ENCODE measurements around the gene GPC3. TPM values are rescaled to one million over a fixed set of nuclear protein-coding genes. Genes with fewer than 3 reads are reported as not detected.

The GPC3 gene
- total RNA-seq, 6 experiments from 2014 or later = 0.31 to 6.8 (median 1.8) TPM

- no peaks in the 10 kb centered on the region for H3K36me3 ChIP-seq
- intact Hi-C loops (cut with DNase I) = no loop called here
- no peaks in the 10 kb centered on the region for H3K4me1 ChIP-seq
- no peaks in the 10 kb centered on the region for H3K27me3 ChIP-seq
- ATAC-seq = no peak
- no peak overlapping the region for H3K27ac ChIP-seq
- 20% methylated on average over 1 of the region's 1 CpG for WGBS (ENCODE audit: insufficient coverage, low coverage, low lambda C conversion rate, missing lambda C conversion rate)
- H3K9me3 ChIP-seq = no peaks in the 10 kb centered on the region
- no peak overlapping the region for H3K4me3 ChIP-seq
- no peak for DNase-seq
- TF ChIP-seq CTCF (IDR thresholded peaks at IDR 0.05) (no peak), POLR2A (IDR thresholded peaks at IDR 0.05) (no peak)
Measured at GRCh38 chrX:133611676-133612075, 373.7 kb downstream of the GPC3 start.

DNA sequence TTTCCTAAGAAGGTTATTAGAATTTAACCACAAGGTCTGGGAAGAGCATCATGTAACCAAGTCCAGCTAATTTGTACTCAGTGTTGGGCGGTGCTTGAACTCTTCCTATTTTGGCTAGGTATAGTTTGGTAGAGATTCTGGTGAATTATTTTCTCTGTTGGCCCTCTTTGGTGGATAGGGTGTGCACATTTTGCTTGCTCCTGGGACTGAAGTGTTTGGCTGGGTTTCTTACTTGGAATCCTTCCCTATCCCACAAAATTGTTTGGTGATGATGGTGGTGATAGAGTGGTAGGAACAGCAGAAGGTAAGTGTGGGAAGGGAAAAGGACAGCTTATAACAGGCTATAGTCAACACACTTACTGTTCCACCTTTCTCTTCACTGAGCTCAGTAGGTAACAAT is 375.3 kb downstream of the GPC3 start:
- Histone ChIP-seq H3K36me3 (no peaks in the 10 kb centered on the region), H3K27me3 (peaks cover 0 to 6% of the 10 kb centered on the region in 2 donors), H3K9me3 (no peaks in the 10 kb centered on the region), H3K4me3 (no peak overlapping the region), H3K27ac (no peak overlapping the region), H3K4me1 (no peaks in the 10 kb centered on the region)
- intact Hi-C loops (cut with DNase I) = no loop called here
- no peak for TF ChIP-seq CTCF (IDR thresholded peaks at IDR 0.05)
- no peak for TF ChIP-seq POLR2A (IDR thresholded peaks at IDR 0.05)
- 56% methylated on average over 1 of the region's 1 CpG for WGBS (ENCODE audit: insufficient coverage, low coverage, low lambda C conversion rate, missing lambda C conversion rate)
- no peak for ATAC-seq
- no peak for DNase-seq

DNA sequence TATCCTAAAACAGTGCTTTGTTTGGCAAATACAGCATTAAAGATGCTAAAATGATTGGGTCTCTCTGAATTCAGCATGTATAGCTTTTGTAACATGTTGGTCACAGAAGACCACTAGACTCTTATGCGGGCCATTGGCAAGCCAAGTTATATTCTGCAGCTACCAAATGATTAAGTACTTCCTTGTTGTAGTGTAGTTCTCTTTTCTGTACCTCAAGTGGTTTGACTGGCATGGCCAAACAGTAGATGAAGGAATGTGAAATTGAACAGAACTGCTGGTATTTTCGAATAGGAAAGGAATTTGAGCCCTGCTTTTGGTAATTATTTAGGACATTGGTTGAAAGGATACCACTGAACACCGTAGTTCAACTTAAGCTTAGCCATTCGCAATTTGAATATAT is 376.2 kb downstream of the GPC3 start:
- Histone ChIP-seq H3K27ac (no peak overlapping the region), H3K27me3 (peaks cover 0 to 6% of the 10 kb centered on the region in 2 donors), H3K4me1 (no peaks in the 10 kb centered on the region), H3K36me3 (no peaks in the 10 kb centered on the region), H3K9me3 (no peaks in the 10 kb centered on the region), H3K4me3 (no peak overlapping the region)
- WGBS (ENCODE audit: insufficient coverage, low coverage, low lambda C conversion rate, missing lambda C conversion rate) = 48% methylated on average over 4 of the region's 4 CpGs
- TF ChIP-seq POLR2A (IDR thresholded peaks at IDR 0.05) (no peak), CTCF (IDR thresholded peaks at IDR 0.05) (no peak)
- intact Hi-C loops (cut with DNase I) = no loop called here
- DNase-seq = no peak
- no peak for ATAC-seq

GRCh38 chrX:133608406-133608805 is 377.0 kb downstream of the GPC3 start:
- no peaks in the 10 kb centered on the region for H3K9me3 ChIP-seq
- 38% methylated on average over 2 of the region's 2 CpGs for WGBS (ENCODE audit: insufficient coverage, low coverage, low lambda C conversion rate, missing lambda C conversion rate)
- H3K4me1 ChIP-seq = no peaks in the 10 kb centered on the region
- ATAC-seq = peak in 1 of 4 donors; percentile 22
- H3K27ac ChIP-seq = no peak overlapping the region
- H3K27me3 ChIP-seq = peaks cover 0 to 6% of the 10 kb centered on the region in 2 donors
- TF ChIP-seq CTCF (IDR thresholded peaks at IDR 0.05) = no peak
- no peak for TF ChIP-seq POLR2A (IDR thresholded peaks at IDR 0.05)
- intact Hi-C loops (cut with DNase I) = no loop called here
- no peak overlapping the region for H3K4me3 ChIP-seq
- no peak for DNase-seq
- no peaks in the 10 kb centered on the region for H3K36me3 ChIP-seq

All from right lobe of liver (tissue), 6 donors.